Measurements from ENCODE around the gene RBM20.

Gene RBM20

DNA sequence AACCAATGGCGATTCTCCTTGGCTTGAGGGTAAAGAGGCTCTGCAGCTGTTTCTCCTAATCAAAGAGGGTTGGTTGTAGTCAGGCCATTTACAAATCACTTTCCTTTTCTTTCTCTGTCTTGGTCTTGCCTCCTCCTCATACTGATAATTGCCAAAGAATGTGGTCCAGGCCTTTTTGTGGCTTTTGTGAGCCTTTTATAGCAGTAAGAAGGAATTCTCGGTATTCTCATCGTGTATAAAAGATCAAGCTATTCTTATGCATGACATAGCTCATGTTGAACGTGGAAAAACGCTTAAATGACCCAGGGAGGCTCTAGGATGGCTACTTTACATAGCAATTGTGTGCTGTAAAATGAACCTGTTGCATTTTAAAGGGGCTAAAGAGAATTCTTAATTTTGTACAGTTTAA is 62.6 kb downstream of the RBM20 start:
- Histone ChIP-seq H3K27ac (ENCODE audit: low read length) (no peak overlapping the region), H3K27me3 (ENCODE audit: control insufficient read depth in 1 of 2, insufficient read depth in 2 of 2, low read length in 2 of 2) (no peaks in the 10 kb centered on the region)

DNA sequence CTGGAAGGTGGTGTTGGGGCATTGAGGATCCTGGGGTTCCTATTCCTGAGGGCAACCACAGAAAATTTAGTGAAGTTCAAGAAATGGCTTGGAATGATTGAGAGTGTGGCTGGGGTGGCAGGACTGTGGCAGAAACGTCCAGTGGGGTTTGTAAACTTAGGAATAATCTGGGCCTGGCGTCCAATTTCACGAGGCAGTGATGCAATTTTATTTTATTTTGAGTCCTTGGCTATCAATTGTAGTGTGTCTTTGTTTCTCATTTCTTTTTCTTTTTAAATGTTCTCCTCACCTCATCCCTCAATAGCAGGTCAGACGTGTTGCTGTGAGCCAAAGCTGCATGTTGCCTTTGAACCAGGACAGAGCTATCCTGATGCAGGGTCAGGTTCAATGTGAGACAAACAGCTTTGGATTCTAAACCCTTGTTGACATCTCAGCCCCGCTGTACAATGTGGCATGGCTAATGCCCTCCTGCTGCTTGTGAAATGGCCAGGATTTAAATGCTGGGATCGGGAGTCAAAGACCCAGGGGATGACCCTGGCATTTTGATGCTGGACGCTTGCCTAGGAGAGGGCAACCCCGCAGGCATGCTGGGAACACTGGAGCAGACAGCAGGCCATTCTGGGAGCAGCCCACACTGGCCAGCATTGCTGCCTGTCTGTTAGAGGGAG is 64.8 kb downstream of the RBM20 start:
- H3K4me1 ChIP-seq (ENCODE audit: control insufficient read depth, insufficient read depth, low read length): no peaks in the 10 kb centered on the region
- H3K4me3 ChIP-seq (ENCODE audit: low read length in 2 of 2): no peak overlapping the region
- no peaks in the 10 kb centered on the region for H3K27me3 ChIP-seq (ENCODE audit: control insufficient read depth in 1 of 2, insufficient read depth in 2 of 2, low read length in 2 of 2)
- no peaks in the 10 kb centered on the region for H3K36me3 ChIP-seq (ENCODE audit: control insufficient read depth in 2 of 2, insufficient read depth in 2 of 2, low read length in 2 of 2)
- no peaks in the 10 kb centered on the region for H3K9me3 ChIP-seq (ENCODE audit: control insufficient read depth in 2 of 2, low read length in 2 of 2)
- no peak overlapping the region for H3K9ac ChIP-seq (ENCODE audit: low read length in 2 of 2)
- H3K27ac ChIP-seq (ENCODE audit: low read length): no peak overlapping the region

More for the DNA sequence above, 62.6 kb downstream of the RBM20 start:
- Histone ChIP-seq H3K36me3 (ENCODE audit: control insufficient read depth in 2 of 2, insufficient read depth in 2 of 2, low read length in 2 of 2) (no peaks in the 10 kb centered on the region), H3K9me3 (ENCODE audit: control insufficient read depth in 2 of 2, low read length in 2 of 2) (no peaks in the 10 kb centered on the region), H3K4me1 (ENCODE audit: control insufficient read depth, insufficient read depth, low read length) (peaks cover under 1% of the 10 kb centered on the region), H3K4me3 (ENCODE audit: low read length in 2 of 2) (no peak overlapping the region), H3K9ac (ENCODE audit: low read length in 2 of 2) (no peak overlapping the region)

- Histone ChIP-seq H3K27ac (ENCODE audit: low read length) (no peak overlapping the region), H3K4me1 (ENCODE audit: control insufficient read depth, insufficient read depth, low read length) (no peaks in the 10 kb centered on the region), H3K27me3 (ENCODE audit: control insufficient read depth in 1 of 2, insufficient read depth in 2 of 2, low read length in 2 of 2) (no peaks in the 10 kb centered on the region), H3K36me3 (ENCODE audit: control insufficient read depth in 2 of 2, insufficient read depth in 2 of 2, low read length in 2 of 2) (no peaks in the 10 kb centered on the region), H3K9ac (ENCODE audit: low read length in 2 of 2) (no peak overlapping the region), H3K4me3 (ENCODE audit: low read length in 2 of 2) (no peak overlapping the region), H3K9me3 (ENCODE audit: control insufficient read depth in 2 of 2, low read length in 2 of 2) (no peaks in the 10 kb centered on the region)
These were observed 65.3 kb downstream of the RBM20 start for GRCh38 chr10:110709444-110709828.

DNA sequence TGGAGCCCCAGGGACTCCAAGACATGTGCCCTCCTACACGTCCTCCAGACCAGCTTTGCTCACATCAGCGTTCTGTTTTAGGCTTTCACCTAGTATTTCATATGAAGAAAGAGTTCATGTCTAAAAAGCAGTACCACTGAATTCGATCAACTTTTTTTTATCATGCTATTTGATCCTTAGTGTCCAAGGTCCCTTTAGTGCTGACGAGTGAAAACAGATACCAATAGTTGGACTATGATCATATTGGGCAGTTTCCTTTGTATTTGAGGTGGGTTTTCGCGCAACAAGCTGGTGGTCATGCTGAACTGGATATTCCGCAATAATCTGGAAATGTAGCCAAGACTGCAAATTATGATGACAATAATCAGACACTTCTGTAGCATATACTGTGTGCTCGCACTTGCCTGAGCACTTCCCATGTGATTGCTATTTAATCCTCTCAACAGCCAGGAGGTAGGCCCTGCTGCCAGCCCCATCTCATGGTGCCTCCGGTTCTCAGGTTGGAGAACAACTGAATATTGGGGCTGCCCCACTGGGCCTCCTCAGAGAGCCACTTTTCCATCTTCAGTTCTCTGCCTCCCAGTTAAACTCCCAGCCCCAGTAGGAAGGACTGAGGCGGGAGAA is 65.9 kb downstream of the RBM20 start:
- no peak overlapping the region for H3K9ac ChIP-seq (ENCODE audit: low read length in 2 of 2)
- H3K4me3 ChIP-seq (ENCODE audit: low read length in 2 of 2): no peak overlapping the region
- H3K9me3 ChIP-seq (ENCODE audit: control insufficient read depth in 2 of 2, low read length in 2 of 2): no peaks in the 10 kb centered on the region
- H3K36me3 ChIP-seq (ENCODE audit: control insufficient read depth in 2 of 2, insufficient read depth in 2 of 2, low read length in 2 of 2): no peaks in the 10 kb centered on the region
- no peaks in the 10 kb centered on the region for H3K4me1 ChIP-seq (ENCODE audit: control insufficient read depth, insufficient read depth, low read length)
- no peak overlapping the region for H3K27ac ChIP-seq (ENCODE audit: low read length)
- no peaks in the 10 kb centered on the region for H3K27me3 ChIP-seq (ENCODE audit: control insufficient read depth in 1 of 2, insufficient read depth in 2 of 2, low read length in 2 of 2)

DNA sequence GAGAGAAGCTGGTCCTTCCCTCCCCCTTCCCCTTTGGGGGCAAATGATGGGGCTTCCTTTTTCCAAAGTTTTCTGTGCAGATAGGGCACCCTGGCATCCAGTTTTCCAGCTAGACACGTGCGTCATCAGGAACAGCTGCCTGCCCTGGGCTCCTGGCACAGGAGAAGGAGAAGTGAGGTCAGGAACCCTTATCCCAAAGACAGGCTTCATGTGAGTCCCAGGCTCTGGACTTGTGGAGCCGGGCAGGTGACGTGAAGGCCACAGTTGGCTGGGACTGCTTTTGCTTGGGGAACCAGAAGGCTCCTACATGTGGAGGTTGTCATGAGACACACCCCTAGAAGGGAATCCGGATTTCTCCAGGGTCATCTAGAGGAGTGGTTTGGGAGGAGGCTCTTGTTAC is 66.5 kb downstream of the RBM20 start:
- no peak overlapping the region for H3K27ac ChIP-seq (ENCODE audit: low read length)
- H3K9me3 ChIP-seq (ENCODE audit: control insufficient read depth in 2 of 2, low read length in 2 of 2): no peaks in the 10 kb centered on the region

GRCh38 chr10:110711382-110711781 is 67.2 kb downstream of the RBM20 start:
- Histone ChIP-seq H3K36me3 (ENCODE audit: control insufficient read depth in 2 of 2, insufficient read depth in 2 of 2, low read length in 2 of 2) (no peaks in the 10 kb centered on the region), H3K9ac (ENCODE audit: low read length in 2 of 2) (no peak overlapping the region), H3K27ac (ENCODE audit: low read length) (no peak overlapping the region), H3K27me3 (ENCODE audit: control insufficient read depth in 1 of 2, insufficient read depth in 2 of 2, low read length in 2 of 2) (no peaks in the 10 kb centered on the region), H3K4me3 (ENCODE audit: low read length in 2 of 2) (no peak overlapping the region), H3K4me1 (ENCODE audit: control insufficient read depth, insufficient read depth, low read length) (no peaks in the 10 kb centered on the region), H3K9me3 (ENCODE audit: control insufficient read depth in 2 of 2, low read length in 2 of 2) (no peaks in the 10 kb centered on the region)

More for the DNA sequence above, 66.5 kb downstream of the RBM20 start:
- Histone ChIP-seq H3K27me3 (ENCODE audit: control insufficient read depth in 1 of 2, insufficient read depth in 2 of 2, low read length in 2 of 2) (no peaks in the 10 kb centered on the region), H3K4me3 (ENCODE audit: low read length in 2 of 2) (no peak overlapping the region), H3K4me1 (ENCODE audit: control insufficient read depth, insufficient read depth, low read length) (no peaks in the 10 kb centered on the region), H3K36me3 (ENCODE audit: control insufficient read depth in 2 of 2, insufficient read depth in 2 of 2, low read length in 2 of 2) (no peaks in the 10 kb centered on the region), H3K9ac (ENCODE audit: low read length in 2 of 2) (no peak overlapping the region)

DNA sequence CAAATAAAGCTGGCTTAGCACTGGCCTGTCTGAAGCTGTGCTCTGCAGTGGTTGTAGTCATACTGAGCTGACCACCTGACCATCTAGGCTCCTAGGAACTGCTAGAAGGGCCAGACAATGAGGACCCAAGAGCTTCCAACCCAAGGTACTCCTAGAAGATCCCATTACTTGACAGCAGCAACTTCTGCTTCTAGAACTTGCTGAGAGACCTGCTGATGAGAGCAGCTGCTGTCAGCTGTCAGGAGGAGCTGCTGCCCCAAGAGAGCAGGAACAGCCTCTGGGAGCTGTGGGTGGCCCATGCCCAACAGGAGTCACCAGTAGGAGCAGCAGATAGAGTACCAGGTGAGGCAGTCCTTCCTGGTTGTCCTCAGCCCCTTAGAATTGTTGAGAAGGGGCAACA is 70.2 kb downstream of the RBM20 start:
- Histone ChIP-seq H3K27ac (ENCODE audit: low read length) (no peak overlapping the region), H3K9me3 (ENCODE audit: control insufficient read depth in 2 of 2, low read length in 2 of 2) (no peaks in the 10 kb centered on the region), H3K4me3 (ENCODE audit: low read length in 2 of 2) (no peak overlapping the region), H3K4me1 (ENCODE audit: control insufficient read depth, insufficient read depth, low read length) (no peaks in the 10 kb centered on the region), H3K36me3 (ENCODE audit: control insufficient read depth in 2 of 2, insufficient read depth in 2 of 2, low read length in 2 of 2) (no peaks in the 10 kb centered on the region), H3K9ac (ENCODE audit: low read length in 2 of 2) (no peak overlapping the region), H3K27me3 (ENCODE audit: control insufficient read depth in 1 of 2, insufficient read depth in 2 of 2, low read length in 2 of 2) (no peaks in the 10 kb centered on the region)

DNA sequence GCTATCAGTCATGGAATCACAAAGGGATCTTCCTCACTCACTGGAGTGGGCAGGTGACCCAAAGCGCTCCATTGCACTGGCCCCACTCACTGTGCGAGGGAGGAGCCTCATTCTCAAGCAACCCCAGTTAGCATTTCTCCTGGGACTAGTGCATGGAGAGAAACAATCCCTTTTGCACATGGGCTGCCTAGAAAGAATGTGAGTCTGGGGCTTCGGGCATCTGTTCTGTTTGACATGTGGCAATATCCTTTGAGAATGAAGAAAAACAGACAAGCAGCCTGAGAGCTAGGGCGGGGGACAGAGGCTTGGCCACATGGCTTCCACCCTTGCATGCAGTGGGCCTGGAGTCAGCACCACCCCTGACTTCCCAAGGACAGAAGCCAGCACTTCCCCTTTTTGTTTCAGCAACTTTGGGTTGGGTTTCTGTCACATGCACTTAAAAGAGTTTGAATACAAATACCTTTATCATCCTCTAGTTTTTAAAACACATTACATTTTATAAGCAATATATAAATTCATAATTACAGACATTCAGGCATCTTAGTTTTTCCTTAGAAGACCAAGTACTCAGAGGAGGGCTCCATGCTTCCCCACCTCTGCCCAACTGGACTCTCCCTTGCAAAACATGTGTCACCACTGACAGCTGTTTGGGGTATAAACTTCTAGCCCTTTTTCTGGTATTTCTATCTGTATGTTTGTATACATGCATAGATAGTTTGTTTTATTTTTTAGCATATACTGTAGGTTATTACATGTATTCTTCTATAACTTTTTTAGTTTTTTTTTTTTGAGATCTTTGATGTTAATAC is 73.8 kb downstream of the RBM20 start:
- no peaks in the 10 kb centered on the region for H3K4me1 ChIP-seq (ENCODE audit: control insufficient read depth, insufficient read depth, low read length)
- H3K9ac ChIP-seq (ENCODE audit: low read length in 2 of 2): no peak overlapping the region
- H3K27ac ChIP-seq (ENCODE audit: low read length): no peak overlapping the region
- no peaks in the 10 kb centered on the region for H3K9me3 ChIP-seq (ENCODE audit: control insufficient read depth in 2 of 2, low read length in 2 of 2)
- no peaks in the 10 kb centered on the region for H3K27me3 ChIP-seq (ENCODE audit: control insufficient read depth in 1 of 2, insufficient read depth in 2 of 2, low read length in 2 of 2)
- H3K4me3 ChIP-seq (ENCODE audit: low read length in 2 of 2): no peak overlapping the region
- no peaks in the 10 kb centered on the region for H3K36me3 ChIP-seq (ENCODE audit: control insufficient read depth in 2 of 2, insufficient read depth in 2 of 2, low read length in 2 of 2)

- no peaks in the 10 kb centered on the region for H3K9me3 ChIP-seq (ENCODE audit: control insufficient read depth in 2 of 2, low read length in 2 of 2)
- H3K27me3 ChIP-seq (ENCODE audit: control insufficient read depth in 1 of 2, insufficient read depth in 2 of 2, low read length in 2 of 2): no peaks in the 10 kb centered on the region
- no peak overlapping the region for H3K4me3 ChIP-seq (ENCODE audit: low read length in 2 of 2)
- H3K27ac ChIP-seq (ENCODE audit: low read length): no peak overlapping the region
- no peaks in the 10 kb centered on the region for H3K4me1 ChIP-seq (ENCODE audit: control insufficient read depth, insufficient read depth, low read length)
- H3K9ac ChIP-seq (ENCODE audit: low read length in 2 of 2): no peak overlapping the region
- no peaks in the 10 kb centered on the region for H3K36me3 ChIP-seq (ENCODE audit: control insufficient read depth in 2 of 2, insufficient read depth in 2 of 2, low read length in 2 of 2)
These were observed 77.4 kb downstream of the RBM20 start for GRCh38 chr10:110721406-110722038.

GRCh38 chr10:110723224-110723891 is 79.2 kb downstream of the RBM20 start:
- Histone ChIP-seq H3K4me1 (ENCODE audit: control insufficient read depth, insufficient read depth, low read length) (no peaks in the 10 kb centered on the region), H3K9ac (ENCODE audit: low read length in 2 of 2) (no peak overlapping the region), H3K27me3 (ENCODE audit: control insufficient read depth in 1 of 2, insufficient read depth in 2 of 2, low read length in 2 of 2) (no peaks in the 10 kb centered on the region), H3K4me3 (ENCODE audit: low read length in 2 of 2) (no peak overlapping the region), H3K9me3 (ENCODE audit: control insufficient read depth in 2 of 2, low read length in 2 of 2) (no peaks in the 10 kb centered on the region), H3K36me3 (ENCODE audit: control insufficient read depth in 2 of 2, insufficient read depth in 2 of 2, low read length in 2 of 2) (no peaks in the 10 kb centered on the region), H3K27ac (ENCODE audit: low read length) (no peak overlapping the region)
